Thyroid gland (tissue), 4 donors: ENCODE results near the gene SEL1L3.

Experiments used
- POLR2A ChIP-seq, 2 donors: fragments of 450-650 bp; IDR thresholded peaks; one replicate each; pipeline ENCODE4 v1.6.1; 2017; ENCODE audit warnings: antibody characterized with exemption in 2 of 2, mild to moderate bottlenecking in 2 of 2, moderate library complexity in 1 of 2
- TF ChIP-seq, protein P1 (sequence below), 6 experiments: fragments of 200-600 bp in 3 of 6; fragments of 450-650 bp in 3 of 6; sonication (generic) in 3 of 6; IDR thresholded peaks; one replicate each; pipeline ENCODE4 v1.5.1; 2016 to 2019; ENCODE audit warnings: antibody characterized with exemption in 6 of 6, mild to moderate bottlenecking in 2 of 6, inconsistent platforms in 1 of 6, moderate library complexity in 1 of 6

DNA sequence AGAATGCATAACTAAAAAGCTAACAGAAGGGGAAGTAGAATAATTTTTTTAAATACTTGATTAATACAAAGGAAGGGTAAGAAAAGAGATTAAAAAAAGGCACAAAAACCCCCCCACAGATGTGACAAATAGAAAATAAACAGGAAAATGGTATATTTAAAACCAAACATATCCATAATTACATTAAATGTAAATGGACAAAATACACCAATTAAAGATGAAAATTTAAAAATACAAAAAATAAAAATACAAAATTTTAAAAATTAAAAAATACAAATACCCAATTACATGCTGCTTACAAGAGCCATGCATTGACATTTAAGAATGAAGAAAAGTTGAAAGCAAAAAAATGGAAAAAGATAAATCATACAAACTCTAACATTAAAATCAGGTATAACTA lies 86.0 kb downstream of the SEL1L3 start:
- TF ChIP-seq, protein P1, sequence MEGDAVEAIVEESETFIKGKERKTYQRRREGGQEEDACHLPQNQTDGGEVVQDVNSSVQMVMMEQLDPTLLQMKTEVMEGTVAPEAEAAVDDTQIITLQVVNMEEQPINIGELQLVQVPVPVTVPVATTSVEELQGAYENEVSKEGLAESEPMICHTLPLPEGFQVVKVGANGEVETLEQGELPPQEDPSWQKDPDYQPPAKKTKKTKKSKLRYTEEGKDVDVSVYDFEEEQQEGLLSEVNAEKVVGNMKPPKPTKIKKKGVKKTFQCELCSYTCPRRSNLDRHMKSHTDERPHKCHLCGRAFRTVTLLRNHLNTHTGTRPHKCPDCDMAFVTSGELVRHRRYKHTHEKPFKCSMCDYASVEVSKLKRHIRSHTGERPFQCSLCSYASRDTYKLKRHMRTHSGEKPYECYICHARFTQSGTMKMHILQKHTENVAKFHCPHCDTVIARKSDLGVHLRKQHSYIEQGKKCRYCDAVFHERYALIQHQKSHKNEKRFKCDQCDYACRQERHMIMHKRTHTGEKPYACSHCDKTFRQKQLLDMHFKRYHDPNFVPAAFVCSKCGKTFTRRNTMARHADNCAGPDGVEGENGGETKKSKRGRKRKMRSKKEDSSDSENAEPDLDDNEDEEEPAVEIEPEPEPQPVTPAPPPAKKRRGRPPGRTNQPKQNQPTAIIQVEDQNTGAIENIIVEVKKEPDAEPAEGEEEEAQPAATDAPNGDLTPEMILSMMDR (IDR thresholded peaks at IDR 0.05): no peak
- TF ChIP-seq POLR2A (IDR thresholded peaks at IDR 0.05): no peak
